Panc1 (cell line): ENCODE data around the gene CCT6A. TPM values are rescaled to one million over a fixed set of nuclear protein-coding genes. Genes with fewer than 3 reads are reported as not detected.

Experiments used
- ATAC-seq: fragments of 200-7000 bp; cut with Tn5 transposase; 2 replicates; pipeline ENCODE4 v1.9.1; 2020; ENCODE audit warnings: mild to moderate bottlenecking, moderate library complexity
- BruUV-seq: library from RNA; stranded (reverse); fragments of 400-500 nt; replicated peaks from 2 replicates; lab custom pipeline; 2021; lab: Mats Ljungman, UMichigan
- CTCF ChIA-PET: fragments of 300-600 bp; sonication (Branson Sonifier 250); formaldehyde crosslinking; loops from one replicate; lab custom pipeline; 2022; ENCODE audit warnings: antibody characterized with exemption; lab: Charles Lee
- POLR2A ChIA-PET: fragments of 300-600 bp; sonication (Branson Sonifier 250); formaldehyde crosslinking; loops from one replicate; lab custom pipeline; 2022; ENCODE audit warnings: antibody characterized with exemption; lab: Charles Lee
- DNase-seq: peaks from one replicate; pipeline ENCODE4 v3.0.0-alpha.2; 2010; ENCODE audit warnings: low read depth, low spot score
- H3K27ac ChIP-seq: 2 replicates; pipeline ENCODE4 v1.5.1; 2011; ENCODE audit warnings: mild to moderate bottlenecking, low read length, inconsistent platforms
- H3K27me3 ChIP-seq: fragments of 200-500 bp; sonication (Bioruptor generic); 2 replicates; pipeline ENCODE4 v1.6.0; 2014; ENCODE audit warnings: low read length, inconsistent platforms; ENCODE audit not compliant: control insufficient read depth, insufficient read depth
- H3K36me3 ChIP-seq: fragments of 200-500 bp; sonication (Bioruptor generic); 2 replicates; pipeline ENCODE4 v1.5.1; 2014; ENCODE audit warnings: inconsistent platforms, mild to moderate bottlenecking, low read length, moderate library complexity; ENCODE audit not compliant: control insufficient read depth, insufficient read depth
- H3K4me1 ChIP-seq: 2 replicates; pipeline ENCODE4 v1.5.1; 2011; ENCODE audit warnings: inconsistent platforms, mild to moderate bottlenecking, low read length, moderate library complexity; ENCODE audit not compliant: control insufficient read depth, insufficient read depth
- H3K4me3 ChIP-seq, 2 experiments: 2 replicates each; pipeline ENCODE4 v1.5.1; 2011 to 2012; ENCODE audit warnings: low read depth in 2 of 2, low read length in 2 of 2, mild to moderate bottlenecking in 2 of 2, inconsistent platforms in 1 of 2, moderate library complexity in 1 of 2
- H3K9me3 ChIP-seq: fragments of 200-500 bp; sonication (Bioruptor generic); 2 replicates; pipeline ENCODE4 v1.5.1; 2014; ENCODE audit warnings: low read depth, mild to moderate bottlenecking, inconsistent platforms, low read length, moderate library complexity; ENCODE audit not compliant: control insufficient read depth, insufficient read depth
- CTCF ChIP-seq: fragments of 450-650 bp; IDR thresholded peaks from 2 replicates; pipeline ENCODE4 v1.5.1; 2017; ENCODE audit warnings: mild to moderate bottlenecking
- POLR2AphosphoS5 ChIP-seq: IDR thresholded peaks from 2 replicates; pipeline ENCODE4 v1.6.1; 2012; ENCODE audit warnings: mild to moderate bottlenecking, low read depth, low read length, moderate library complexity
- REST ChIP-seq, 2 experiments: IDR thresholded peaks; 2 replicates each; pipeline ENCODE4 v1.6.1; 2011 to 2012; ENCODE audit warnings: low read depth in 2 of 2, control low read depth in 1 of 2, low read length in 1 of 2, mild to moderate bottlenecking in 1 of 2, moderate library complexity in 1 of 2; ENCODE audit not compliant: insufficient read depth in 1 of 2
- SIN3A ChIP-seq: IDR thresholded peaks from 2 replicates; pipeline ENCODE4 v1.6.1; 2012; ENCODE audit warnings: low read depth, mild to moderate bottlenecking, low read length, moderate library complexity, borderline replicate concordance; ENCODE audit not compliant: insufficient read depth
- TCF7L2 ChIP-seq: IDR thresholded peaks from 2 replicates; pipeline ENCODE4 v1.6.1; 2011; ENCODE audit warnings: mild to moderate bottlenecking, low read depth, low read length, inconsistent platforms
- in situ Hi-C: cut with HindIII; loops from 2 replicates; pipeline ENCODE4 v1.10.0; 2016; ENCODE audit warnings: low sequenced_read_pairs, low pct_unique_long_range_greater_than_20kb
- intact Hi-C: fragments of 100-400 bp; cut with micrococcal nuclease; formaldehyde crosslinking; loops from one replicate; pipeline ENCODE4 v1.10.0; 2022; ENCODE audit not compliant: unreplicated experiment
- total RNA-seq: library from RNA; stranded (reverse); gene quantifications from one replicate; pipeline ENCODE4 v1.2.1, GENCODE V29; 2021; ENCODE audit not compliant: unreplicated experiment

CCT6A gene
- total RNA-seq, 1 experiment from 2014 or later: 324 TPM

GRCh38 chr7:56003749-56004148, 47.8 kb upstream of the CCT6A start:
- Histone ChIP-seq H3K4me1 (peaks cover 20% of the 10 kb centered on the region), H3K27me3 (no peaks in the 10 kb centered on the region), H3K36me3 (peaks cover 3% of the 10 kb centered on the region; the same call in 1 of the 2 replicates), H3K4me3 (no peak overlapping the region), H3K27ac (no peak overlapping the region), H3K9me3 (no peaks in the 10 kb centered on the region)
- DNase-seq (no peak), ATAC-seq (no peak)
- BruUV-seq: no TSS peak
- ChIA-PET CTCF (no interaction called here), POLR2A (interaction anchor here (0.7 kb wide), 1 partner anchor 92 kb away, joined by 5 read pairs; no protein-coding TSS in a partner anchor)
- in situ Hi-C loops: no loop called here
- intact Hi-C loops: no loop called here
- TF ChIP-seq CTCF: no peak
- no peak for TF ChIP-seq SIN3A
- no peak for TF ChIP-seq TCF7L2
- TF ChIP-seq POLR2AphosphoS5: no peak
- no peak for TF ChIP-seq REST (IDR thresholded peaks at IDR 0.05; ENCODE audit: insufficient read depth in 1 of 2, low read depth in 2 of 2, low read length in 1 of 2)

GRCh38 chr7:56007167-56007652, 44.4 kb upstream of the CCT6A start:
- ATAC-seq (peak; percentile 31; the same call in 1 of the 2 replicates), DNase-seq (no peak)
- no peaks in the 10 kb centered on the region for H3K27me3 ChIP-seq
- 0 out of 2 replicates have a peak, but pooled peaks have one; percentile 39 for TF ChIP-seq TCF7L2
- TF ChIP-seq SIN3A: no peak
- TF ChIP-seq REST (IDR thresholded peaks at IDR 0.05; ENCODE audit: insufficient read depth in 1 of 2, low read depth in 2 of 2, low read length in 1 of 2): no peak
- in situ Hi-C loops (no loop called here), intact Hi-C loops (loop anchor here (2.0 kb wide), 1 partner anchor 68 kb away; no protein-coding TSS in a partner anchor)
- H3K4me1 ChIP-seq: peaks cover 40% of the 10 kb centered on the region
- H3K9me3 ChIP-seq: no peaks in the 10 kb centered on the region
- H3K27ac ChIP-seq: peak overlapping the region; percentile 68
- ChIA-PET CTCF (no interaction called here), POLR2A (interaction anchor here (0.6 to 0.8 kb wide), 3 partner anchors 25 to 90 kb away, joined by 4 to 7 read pairs (median 5); partner anchors contain the start of gene PSPH)
- H3K36me3 ChIP-seq: no peaks in the 10 kb centered on the region; the same call in 1 of the 2 replicates
- BruUV-seq: no TSS peak
- no peak overlapping the region for H3K4me3 ChIP-seq
